H1 (cell line): ENCODE data around the gene KIAA0930. TPM values are rescaled to one million over a fixed set of nuclear protein-coding genes. Genes with fewer than 3 reads are reported as not detected.

ENCODE experiments used
- CTCF ChIA-PET: fragments of 300-600 bp; sonication (Branson Sonifier 250); formaldehyde crosslinking; loops from one replicate; lab custom pipeline; 2021; ENCODE audit not compliant: partially characterized antibody; lab: Charles Lee
- POLR2A ChIA-PET: fragments of 300-600 bp; sonication (Branson Sonifier 250); formaldehyde crosslinking; loops from one replicate; lab custom pipeline; 2021; ENCODE audit warnings: inconsistent platforms; ENCODE audit not compliant: partially characterized antibody; lab: Charles Lee
- DNase-seq, 2 experiments: peaks; one replicate each; pipeline versions ENCODE4 v3.0.0 to v3.0.0-alpha.2; 2010 to 2022; ENCODE audit warnings: low spot score in 2 of 2, low read depth in 1 of 2, mixed read lengths in 1 of 2
- FAIRE-seq: peaks from 2 replicates; lab custom pipeline; 2011; peaks lifted over from hg19 to GRCh38; lab: Jason Lieb, UNC
- H2AFZ ChIP-seq: 2 replicates; pipeline ENCODE4 v1.8.1; 2012; ENCODE audit warnings: low read length, inconsistent platforms
- H2AK5ac ChIP-seq: 2 replicates; pipeline ENCODE4 v1.6.1; 2013; ENCODE audit warnings: low read depth, low read length
- H2BK120ac ChIP-seq: replicated peaks from 2 replicates; pipeline ENCODE3; 2013; ENCODE audit warnings: low read depth, low read length, inconsistent platforms
- H2BK12ac ChIP-seq: 2 replicates; pipeline ENCODE4 v1.6.1; 2013; ENCODE audit warnings: low read depth, low read length
- H2BK15ac ChIP-seq: 2 replicates; pipeline ENCODE4 v1.6.1; 2013; ENCODE audit warnings: low read length
- H2BK20ac ChIP-seq: 2 replicates; pipeline ENCODE4 v1.6.1; 2013; ENCODE audit warnings: low read length
- H2BK5ac ChIP-seq: 2 replicates; pipeline ENCODE4 v1.6.1; 2013; ENCODE audit warnings: low read depth, low read length
- H3K14ac ChIP-seq: 2 replicates; pipeline ENCODE4 v1.6.1; 2013; ENCODE audit warnings: inconsistent platforms; ENCODE audit not compliant: insufficient read length
- H3K18ac ChIP-seq: 2 replicates; pipeline ENCODE4 v1.6.1; 2013; ENCODE audit warnings: low read length; ENCODE audit errors: extremely low read depth
- H3K23ac ChIP-seq: 2 replicates; pipeline ENCODE4 v1.6.1; 2013; ENCODE audit warnings: inconsistent platforms; ENCODE audit not compliant: insufficient read length
- H3K23me2 ChIP-seq: 2 replicates; pipeline ENCODE4 v1.6.1; 2013; ENCODE audit warnings: low read depth, low read length
- H3K27ac ChIP-seq: 2 replicates; pipeline ENCODE4 v1.6.1; 2011; ENCODE audit warnings: low read depth, low read length, inconsistent platforms
- H3K27me3 ChIP-seq, 4 experiments: replicated peaks in 1 of 4; 1 replicate in 1 of 4; 2 replicates in 3 of 4; pipeline versions ENCODE4 v1.6.1 to v1.8.1; 2011 to 2013; ENCODE audit warnings: low read length in 3 of 4, mild to moderate bottlenecking in 3 of 4, inconsistent platforms in 2 of 4, mixed read lengths in 2 of 4, moderate library complexity in 1 of 4; ENCODE audit not compliant: control insufficient read depth in 3 of 4, insufficient read depth in 3 of 4; ENCODE audit errors: extremely low read depth in 1 of 4
- H3K36me3 ChIP-seq, 4 experiments: 2 replicates each; pipeline versions ENCODE4 v1.6.1 to v1.8.1; 2011 to 2013; ENCODE audit warnings: mild to moderate bottlenecking in 4 of 4, low read length in 3 of 4, moderate library complexity in 2 of 4, control low read depth in 1 of 4, inconsistent platforms in 1 of 4; ENCODE audit not compliant: insufficient read depth in 4 of 4, control insufficient read depth in 2 of 4
- H3K4ac ChIP-seq: replicated peaks from 2 replicates; pipeline ENCODE3; 2013; ENCODE audit warnings: low read length, low read depth, mixed read lengths, inconsistent platforms; ENCODE audit not compliant: insufficient read length
- H3K4me1 ChIP-seq, 4 experiments: replicated peaks in 1 of 4; 1 replicate in 1 of 4; 2 replicates in 3 of 4; pipeline versions ENCODE4 v1.6.1 to v1.8.1; 2011 to 2013; ENCODE audit warnings: low read length in 3 of 4, inconsistent platforms in 2 of 4, mixed read lengths in 1 of 4; ENCODE audit not compliant: insufficient read depth in 4 of 4, control insufficient read depth in 3 of 4
- H3K4me2 ChIP-seq, 2 experiments: 2 replicates each; pipeline versions ENCODE4 v1.6.1 to v1.8.1; 2011 to 2013; ENCODE audit warnings: low read depth in 2 of 2, low read length in 2 of 2, control low read depth in 1 of 2, inconsistent platforms in 1 of 2, mild to moderate bottlenecking in 1 of 2; ENCODE audit not compliant: insufficient read depth in 1 of 2
- H3K4me3 ChIP-seq, 4 experiments: fragments of 200-600, 300-600 bp in 1 of 4; sonication (generic), shearing (Covaris generic), sonication (Bioruptor Twin) in 1 of 4; 2 replicates each; pipeline versions ENCODE4 v1.5.1 to v1.8.1; 2011 to 2016; ENCODE audit warnings: low read length in 4 of 4, low read depth in 3 of 4, control low read depth in 2 of 4, inconsistent platforms in 2 of 4, mild to moderate bottlenecking in 2 of 4, mixed read lengths in 1 of 4, moderate library complexity in 1 of 4; ENCODE audit not compliant: insufficient read depth in 2 of 4; ENCODE audit errors: extremely low read depth in 1 of 4
- H3K56ac ChIP-seq: replicated peaks from 2 replicates; pipeline ENCODE3; 2013; ENCODE audit warnings: low read depth, mild to moderate bottlenecking, mixed read lengths, low read length, inconsistent platforms; ENCODE audit not compliant: insufficient read length
- H3K79me1 ChIP-seq: 2 replicates; pipeline ENCODE4 v1.6.1; 2013; ENCODE audit warnings: low read depth, low read length, control low read depth
- H3K79me2 ChIP-seq, 2 experiments: 2 replicates each; pipeline versions ENCODE4 v1.6.1 to v1.8.1; 2012 to 2013; ENCODE audit warnings: low read length in 2 of 2, mild to moderate bottlenecking in 2 of 2, inconsistent platforms in 1 of 2; ENCODE audit not compliant: insufficient read depth in 2 of 2, control insufficient read depth in 1 of 2
- H3K9ac ChIP-seq, 4 experiments: replicated peaks in 1 of 4; 1 replicate in 1 of 4; 2 replicates in 3 of 4; pipeline versions ENCODE4 v1.6.1 to v1.8.1; 2011 to 2013; ENCODE audit warnings: low read depth in 3 of 4, low read length in 3 of 4, control low read depth in 2 of 4, mild to moderate bottlenecking in 2 of 4, moderate library complexity in 2 of 4, inconsistent platforms in 1 of 4; ENCODE audit errors: extremely low read depth in 1 of 4
- H3K9me3 ChIP-seq, 2 experiments: 2 replicates each; pipeline versions ENCODE4 v1.6.1 to v1.8.1; 2012 to 2013; ENCODE audit warnings: mild to moderate bottlenecking in 2 of 2, moderate library complexity in 2 of 2, control low read depth in 1 of 2, inconsistent platforms in 1 of 2, low read depth in 1 of 2, low read length in 1 of 2, mixed read lengths in 1 of 2; ENCODE audit not compliant: insufficient read depth in 2 of 2
- H4K20me1 ChIP-seq, 2 experiments: replicated peaks in 1 of 2; 2 replicates each; pipeline versions ENCODE3 to v1.8.1; 2011 to 2013; ENCODE audit warnings: inconsistent platforms in 2 of 2, low read length in 2 of 2, mild to moderate bottlenecking in 1 of 2; ENCODE audit not compliant: insufficient read depth in 2 of 2, control insufficient read depth in 1 of 2
- H4K5ac ChIP-seq: 2 replicates; pipeline ENCODE4 v1.6.1; 2013; ENCODE audit warnings: low read length, low read depth, mixed read lengths, inconsistent platforms; ENCODE audit not compliant: insufficient read length
- H4K8ac ChIP-seq: 2 replicates; pipeline ENCODE4 v1.8.0; 2013; ENCODE audit warnings: mild to moderate bottlenecking, moderate library complexity, low read length, inconsistent platforms; ENCODE audit not compliant: insufficient read depth; ENCODE audit errors: extremely low read depth
- H4K91ac ChIP-seq: replicated peaks from 2 replicates; pipeline ENCODE3; 2013; ENCODE audit warnings: low read length, mixed read lengths, inconsistent platforms; ENCODE audit not compliant: insufficient read length
- ATF3 ChIP-seq: IDR thresholded peaks from 2 replicates; pipeline ENCODE4 v1.6.1; 2011; ENCODE audit warnings: low read depth, mild to moderate bottlenecking, low read length; ENCODE audit not compliant: insufficient read depth
- BACH1 ChIP-seq: IDR thresholded peaks from 2 replicates; pipeline ENCODE4 v1.6.1; 2012; ENCODE audit warnings: low read length, improper control_type of control experiment
- CEBPB ChIP-seq: IDR thresholded peaks from 2 replicates; pipeline ENCODE4 v1.6.1; 2012; ENCODE audit warnings: low read depth, low read length
- EGR1 ChIP-seq: IDR thresholded peaks from 2 replicates; pipeline ENCODE4 v1.6.1; 2011; ENCODE audit warnings: low read depth, low read length, borderline replicate concordance
- KDM1A ChIP-seq: fragments of 200-600, 300-600 bp; sonication (generic); IDR thresholded peaks from 2 replicates; pipeline ENCODE4 v1.7.1; 2016; ENCODE audit warnings: mild to moderate bottlenecking, low read length, borderline replicate concordance
- MAFK ChIP-seq: IDR thresholded peaks from 2 replicates; pipeline ENCODE4 v1.6.1; 2012; ENCODE audit warnings: low read depth, mild to moderate bottlenecking, improper control_type of control experiment, low read length
- PHF8 ChIP-seq: fragments of 200-600 bp; sonication (generic); conservative IDR thresholded peaks from 2 replicates; pipeline ENCODE4 v1.7.1; 2012; ENCODE audit warnings: low read depth, mild to moderate bottlenecking, inconsistent platforms, low read length, moderate library complexity
- POU5F1 ChIP-seq: IDR thresholded peaks from 2 replicates; pipeline ENCODE4 v1.6.1; 2011; ENCODE audit warnings: low read depth, mild to moderate bottlenecking, low read length, moderate library complexity
- RAD21 ChIP-seq, 2 experiments: IDR thresholded peaks in 1 of 2; conservative IDR thresholded peaks in 1 of 2; 2 replicates each; pipeline ENCODE4 v1.6.1; 2011; ENCODE audit warnings: low read depth in 2 of 2, low read length in 2 of 2, improper control_type of control experiment in 1 of 2, inconsistent platforms in 1 of 2, mild to moderate bottlenecking in 1 of 2, moderate library complexity in 1 of 2
- SP4 ChIP-seq: IDR thresholded peaks from 2 replicates; pipeline ENCODE4 v1.6.1; 2012; ENCODE audit warnings: low read length, inconsistent platforms
- TAF1 ChIP-seq: IDR thresholded peaks from 2 replicates; pipeline ENCODE4 v1.6.1; 2011; ENCODE audit warnings: mild to moderate bottlenecking, low read depth, low read length
- TCF12 ChIP-seq: IDR thresholded peaks from 2 replicates; pipeline ENCODE4 v1.6.1; 2011; ENCODE audit warnings: low read depth, mild to moderate bottlenecking, low read length
- WGBS, 2 experiments: shearing (Covaris generic) in 1 of 2; methylation state at CpG; one replicate each; pipeline versions ENCODE4 v1.1.6 to v1.1.7; 2013 to 2015; ENCODE audit warnings: low lambda C conversion rate in 2 of 2, mixed read lengths in 2 of 2, inconsistent platforms in 1 of 2, low coverage in 1 of 2, missing lambda C conversion rate in 1 of 2; ENCODE audit not compliant: insufficient replicate concordance in 2 of 2, insufficient coverage in 1 of 2, insufficient read length in 1 of 2; ENCODE audit errors: extremely low coverage in 1 of 2, missing lambda C conversion rate in 1 of 2; 5-methylcytosine and 5-hydroxymethylcytosine counted together
- polyA plus RNA-seq, 7 experiments: library from polyadenylated mRNA; depleted of rRNA in 3 of 7; stranded (reverse) in 5 of 7; unstranded in 2 of 7; fragments of >200 nt in 5 of 7; fragments of 200-250 nt in 2 of 7; gene quantifications; 1 replicate in 5 of 7; 2 replicates in 1 of 7; 4 replicates in 1 of 7; pipeline versions ENCODE4 v1.2.1 to v1.2.3, GENCODE V29; 2011 to 2013; ENCODE audit warnings: missing spikeins in 2 of 7, mixed read lengths in 2 of 7
- total RNA-seq: library from RNA; stranded (reverse); fragmentation: NEBNext Ultra II Directional; extraction: Animal tissue kit (Norgen Biotek cat#: 25700); gene quantifications from 2 replicates; pipeline ENCODE4 v1.2.1, GENCODE V29; 2021

KIAA0930 gene
- total and polyA plus RNA-seq, 2 of the 8 experiments (the other 6 are each of a cell fraction or from before 2014, with no cell fraction given): 61.9 to 66.1 TPM

GRCh38 chr22:45284705-45285262, 44.1 kb upstream of the KIAA0930 start, which contains the start of gene UPK3A:
Gene UPK3A, plus strand, starts transcription at chr22:45284949. Its CDS starts 65 bp downstream, at chr22:45285014.
- peak within 1 kb of the TSS; percentile 11; the same call in 1 of the 2 replicates for H4K8ac ChIP-seq
- peaks cover 0 to 11% (median 3%) of the 10 kb centered on the region in 4 experiments; a peak in 5 of 7 replicates for H3K27me3 ChIP-seq
- H3K14ac ChIP-seq: no peak within 1 kb of the TSS
- no peaks in the 10 kb centered on the region for H3K36me3 ChIP-seq
- no peak within 1 kb of the TSS for H3K27ac ChIP-seq
- no peak for FAIRE-seq
- no peaks in the 10 kb centered on the region for H4K20me1 ChIP-seq
- peak within 1 kb of the TSS in 1 of 4 experiments; percentile 8; a peak in 1 of 7 replicates for H3K9ac ChIP-seq
- H3K4me3 ChIP-seq: peak within 1 kb of the TSS; percentile 43 to 69 (median 60)
- H2BK12ac ChIP-seq: peak within 1 kb of the TSS; percentile 62; the same call in 1 of the 2 replicates
- ChIA-PET POLR2A (interaction anchor here (1.0 kb wide), 1 partner anchor 149 kb away, joined by 3 read pairs; no protein-coding TSS in a partner anchor), CTCF (interaction anchor here (0.7 to 1.7 kb wide), 3 partner anchors 10 to 140 kb away, joined by 5 to 6 read pairs (median 5); no protein-coding TSS in a partner anchor)
- H3K79me1 ChIP-seq: no peaks in the 10 kb centered on the region
- peak in 1 of 2 experiments; percentile 94 for DNase-seq
- peaks cover 0 to 15% (median 7%) of the 10 kb centered on the region in 4 experiments; a peak in 6 of 7 replicates for H3K4me1 ChIP-seq
- no peak within 1 kb of the TSS for H4K91ac ChIP-seq
- no peak within 1 kb of the TSS for H2BK20ac ChIP-seq
- no peak within 1 kb of the TSS for H3K23ac ChIP-seq
- peak within 1 kb of the TSS; percentile 49 for H3K4ac ChIP-seq
- peak within 1 kb of the TSS; percentile 85; the same call in 1 of the 2 replicates for H3K18ac ChIP-seq
- no peaks in the 10 kb centered on the region for H3K79me2 ChIP-seq
- WGBS, 2 experiments: 2% methylated on average over 30 of the region's 46 CpGs; no CpG with 5 or more reads in 1 of the 2 experiments
- peak within 1 kb of the TSS; percentile 64 to 99 for H3K4me2 ChIP-seq
- H3K23me2 ChIP-seq: peaks cover 7% of the 10 kb centered on the region
- no peak within 1 kb of the TSS for H4K5ac ChIP-seq
- H3K9me3 ChIP-seq: no peaks in the 10 kb centered on the region
- H2BK120ac ChIP-seq: no peak within 1 kb of the TSS
- H2AK5ac ChIP-seq: no peak within 1 kb of the TSS
- peak within 1 kb of the TSS; percentile 0; the same call in 1 of the 2 replicates for H2BK15ac ChIP-seq
- no peak within 1 kb of the TSS for H2BK5ac ChIP-seq
- no peak within 1 kb of the TSS for H3K56ac ChIP-seq
- H2AFZ ChIP-seq: peak within 1 kb of the TSS; percentile 44; the same call in 1 of the 2 replicates
- TF ChIP-seq BACH1 (no peak), SP4 (no peak), TAF1 (peak; percentile 57; the same call in 1 of the 2 replicates), CEBPB (no peak), ATF3 (no peak), EGR1 (peak; percentile 22; the same call in 1 of the 2 replicates), POU5F1 (no peak), TCF12 (no peak), PHF8 (0 out of 2 replicates have a peak, but pooled peaks have one; percentile 42), RAD21 (IDR thresholded peaks at IDR 0.05 in 1 of 2, conservative IDR thresholded peaks at IDR 0.05 in 1 of 2; ENCODE audit: low read depth in 2 of 2, low read length in 2 of 2) (no peak; a peak in 1 of 4 replicates), KDM1A (no peak), MAFK (no peak)
